BJ (cell line): ENCODE results near the gene LRRIQ3. TPM values are rescaled to one million over a fixed set of nuclear protein-coding genes. Genes with fewer than 3 reads are reported as not detected.
"Not testable (repeated sequence)": the region's sequence is repeated elsewhere in the genome, so short reads cannot be mapped to it uniquely, and the experiment has no call there.

Experiments
- CTCF ChIA-PET: fragments of 350-600 bp; formaldehyde crosslinking; extraction: SDS; loops from one replicate; lab custom pipeline; 2021; ENCODE audit warnings: antibody characterized with exemption, inconsistent platforms; lab: Yijun Ruan, JAX
- POLR2A ChIA-PET: fragments of 300-600 bp; sonication (Branson Sonifier 250); formaldehyde crosslinking; extraction: SDS; loops from one replicate; lab custom pipeline; 2021; ENCODE audit warnings: antibody characterized with exemption; lab: Charles Lee
- DNase-seq: peaks from one replicate; pipeline ENCODE4 v3.0.0-alpha.2; 2011; ENCODE audit warnings: low read depth
- H3K27me3 ChIP-seq: 2 replicates; pipeline ENCODE4 v1.6.0; 2011; ENCODE audit warnings: low read length; ENCODE audit not compliant: control insufficient read depth, insufficient read depth
- H3K36me3 ChIP-seq: 2 replicates; pipeline ENCODE4 v1.5.1; 2011; ENCODE audit warnings: low read length; ENCODE audit not compliant: control insufficient read depth, insufficient read depth
- H3K4me3 ChIP-seq: 2 replicates; pipeline ENCODE4 v1.5.1; 2011; ENCODE audit warnings: low read depth, mild to moderate bottlenecking, control low read depth, low read length
- CTCF ChIP-seq: IDR thresholded peaks from 2 replicates; pipeline ENCODE4 v1.5.1; 2011; ENCODE audit warnings: low read depth, mild to moderate bottlenecking, control low read depth, inconsistent platforms, low read length, moderate library complexity; ENCODE audit not compliant: insufficient read depth
- polyA plus RNA-seq: library from polyadenylated mRNA; depleted of rRNA; stranded (reverse); fragments of >200 nt; gene quantifications from 2 replicates; pipeline ENCODE4 v1.2.3, GENCODE V29; 2011

Gene LRRIQ3
- polyA plus RNA-seq, 1 experiment, result 0.20 TPM

GRCh38 chr1:74145086-74145485 is 52.9 kb downstream of the LRRIQ3 start:
- Histone ChIP-seq H3K4me3 (no peak overlapping the region), H3K27me3 (no peaks in the 10 kb centered on the region), H3K36me3 (no peaks in the 10 kb centered on the region)
- ChIA-PET POLR2A (no interaction called here), CTCF (no interaction called here)
- no peak for DNase-seq
- TF ChIP-seq CTCF, result no peak

- H3K36me3 ChIP-seq, DNase-seq, CTCF ChIA-PET, H3K27me3 ChIP-seq, H3K4me3 ChIP-seq, POLR2A ChIA-PET: not testable (repeated sequence)
Measured at GRCh38 chr1:74117370-74117769, 80.6 kb downstream of the LRRIQ3 start.

- H3K36me3 ChIP-seq, result no peaks in the 10 kb centered on the region
- DNase-seq, result no peak
- no peaks in the 10 kb centered on the region for H3K27me3 ChIP-seq
- POLR2A ChIA-PET, result no interaction called here
- no peak for TF ChIP-seq CTCF
- CTCF ChIA-PET, result interaction anchor here (0.6 kb wide), 1 partner anchor 390 kb away, joined by 3 read pairs; no protein-coding TSS in a partner anchor
- H3K4me3 ChIP-seq, result no peak overlapping the region
Measured at GRCh38 chr1:74113333-74113732, 84.6 kb downstream of the LRRIQ3 start.

- no peaks in the 10 kb centered on the region for H3K27me3 ChIP-seq
- H3K4me3 ChIP-seq, result no peak overlapping the region
- H3K36me3 ChIP-seq, result no peaks in the 10 kb centered on the region
- ChIA-PET POLR2A (no interaction called here), CTCF (interaction anchor here (1.3 kb wide), 1 partner anchor 42 kb away, joined by 3 read pairs; no protein-coding TSS in a partner anchor)
- DNase-seq, result no peak
- no peak for TF ChIP-seq CTCF
Measured at GRCh38 chr1:74107394-74107793, 90.6 kb downstream of the LRRIQ3 start.

GRCh38 chr1:74091371-74091770 is 106.6 kb downstream of the LRRIQ3 start:
- no peak for TF ChIP-seq CTCF
- no peak for DNase-seq
- H3K36me3 ChIP-seq, result no peaks in the 10 kb centered on the region
- no peak overlapping the region for H3K4me3 ChIP-seq
- POLR2A ChIA-PET, result no interaction called here
- CTCF ChIA-PET, result interaction anchor here (0.6 kb wide), 1 partner anchor 29 kb away, joined by 3 read pairs; no protein-coding TSS in a partner anchor
- no peaks in the 10 kb centered on the region for H3K27me3 ChIP-seq

GRCh38 chr1:74083128-74083527 is 114.8 kb downstream of the LRRIQ3 start:
- TF ChIP-seq CTCF, result no peak

More at GRCh38 chr1:74083128-74083527, 114.8 kb downstream of the LRRIQ3 start:
- no peak for DNase-seq
- ChIA-PET CTCF (no interaction called here), POLR2A (no interaction called here)
- Histone ChIP-seq H3K27me3 (no peaks in the 10 kb centered on the region), H3K4me3 (no peak overlapping the region), H3K36me3 (no peaks in the 10 kb centered on the region)
